Endothelial cell (in vitro differentiated cells): ENCODE measurements around the gene TPPP3. TPM values are rescaled to one million over a fixed set of nuclear protein-coding genes. Genes with fewer than 3 reads are reported as not detected.

Source experiments
- DNase-seq: peaks from one replicate; pipeline ENCODE4 v3.0.0; 2021; ENCODE audit warnings: low spot score
- H3K27ac Mint-ChIP-seq: one replicate; pipeline ENCODE4 v1.8.0; 2021; ENCODE audit warnings: mixed read lengths, inconsistent platforms; ENCODE audit not compliant: unreplicated experiment
- H3K27me3 Mint-ChIP-seq: one replicate; pipeline ENCODE4 v1.8.0; 2021; ENCODE audit warnings: mild to moderate bottlenecking, moderate library complexity, mixed read lengths, inconsistent platforms; ENCODE audit not compliant: unreplicated experiment
- H3K36me3 Mint-ChIP-seq: one replicate; pipeline ENCODE4 v1.8.0; 2021; ENCODE audit warnings: mild to moderate bottlenecking, low read depth, mixed read lengths, inconsistent platforms; ENCODE audit not compliant: unreplicated experiment
- H3K4me1 Mint-ChIP-seq: one replicate; pipeline ENCODE4 v1.8.0; 2021; ENCODE audit warnings: mild to moderate bottlenecking, mixed read lengths, inconsistent platforms; ENCODE audit not compliant: unreplicated experiment
- H3K4me3 Mint-ChIP-seq: one replicate; pipeline ENCODE4 v1.8.0; 2021; ENCODE audit warnings: mild to moderate bottlenecking, mixed read lengths, inconsistent platforms; ENCODE audit not compliant: unreplicated experiment
- H3K9me3 Mint-ChIP-seq: one replicate; pipeline ENCODE4 v1.8.0; 2021; ENCODE audit warnings: mixed read lengths, inconsistent platforms; ENCODE audit not compliant: unreplicated experiment
- total RNA-seq: library from RNA; stranded (reverse); fragmentation: NEBNext Ultra II Directional; extraction: Animal tissue kit (Norgen Biotek cat#: 25700); gene quantifications from one replicate; pipeline ENCODE4 v1.2.1, GENCODE V29; 2021; ENCODE audit not compliant: unreplicated experiment
- TF ChIP-seq, protein P1 (sequence below): fragments of 200-600 bp; sonication (generic); IDR thresholded peaks from one replicate; pipeline ENCODE4 v1.5.0; 2021; ENCODE audit warnings: antibody characterized with exemption; ENCODE audit not compliant: unreplicated experiment

TPPP3 gene
- total RNA-seq, 1 donor from 2014 or later = 1.1 TPM

DNA sequence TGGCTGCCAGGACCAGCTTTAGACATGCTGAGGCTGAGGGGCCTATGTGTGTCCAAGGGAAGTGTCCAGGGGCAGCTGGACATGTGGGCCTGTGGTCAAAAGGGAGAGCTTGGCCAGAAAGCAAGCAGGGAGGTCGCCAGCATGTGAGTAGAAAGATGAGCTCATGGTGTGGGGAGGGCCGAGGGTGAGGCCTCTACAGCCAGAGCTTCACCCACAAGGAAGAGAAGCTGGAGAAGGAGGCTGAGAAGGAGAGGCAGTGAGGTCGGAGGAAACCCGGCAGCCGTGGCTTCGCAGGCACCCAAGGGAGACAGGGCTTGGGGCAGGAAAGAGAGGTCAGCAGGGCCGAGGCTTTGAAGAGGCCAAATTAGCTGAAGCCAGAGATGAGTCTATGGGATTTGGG, 33.7 kb upstream of the TPPP3 start:
- Mint-ChIP-seq H3K27me3 (peaks cover 12% of the 10 kb centered on the region), H3K4me3 (no peak overlapping the region), H3K9me3 (no peaks in the 10 kb centered on the region), H3K36me3 (no peaks in the 10 kb centered on the region), H3K4me1 (peaks cover 16% of the 10 kb centered on the region), H3K27ac (no peak overlapping the region)
- TF ChIP-seq, protein P1, sequence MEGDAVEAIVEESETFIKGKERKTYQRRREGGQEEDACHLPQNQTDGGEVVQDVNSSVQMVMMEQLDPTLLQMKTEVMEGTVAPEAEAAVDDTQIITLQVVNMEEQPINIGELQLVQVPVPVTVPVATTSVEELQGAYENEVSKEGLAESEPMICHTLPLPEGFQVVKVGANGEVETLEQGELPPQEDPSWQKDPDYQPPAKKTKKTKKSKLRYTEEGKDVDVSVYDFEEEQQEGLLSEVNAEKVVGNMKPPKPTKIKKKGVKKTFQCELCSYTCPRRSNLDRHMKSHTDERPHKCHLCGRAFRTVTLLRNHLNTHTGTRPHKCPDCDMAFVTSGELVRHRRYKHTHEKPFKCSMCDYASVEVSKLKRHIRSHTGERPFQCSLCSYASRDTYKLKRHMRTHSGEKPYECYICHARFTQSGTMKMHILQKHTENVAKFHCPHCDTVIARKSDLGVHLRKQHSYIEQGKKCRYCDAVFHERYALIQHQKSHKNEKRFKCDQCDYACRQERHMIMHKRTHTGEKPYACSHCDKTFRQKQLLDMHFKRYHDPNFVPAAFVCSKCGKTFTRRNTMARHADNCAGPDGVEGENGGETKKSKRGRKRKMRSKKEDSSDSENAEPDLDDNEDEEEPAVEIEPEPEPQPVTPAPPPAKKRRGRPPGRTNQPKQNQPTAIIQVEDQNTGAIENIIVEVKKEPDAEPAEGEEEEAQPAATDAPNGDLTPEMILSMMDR = no peak
- no peak for DNase-seq

DNA sequence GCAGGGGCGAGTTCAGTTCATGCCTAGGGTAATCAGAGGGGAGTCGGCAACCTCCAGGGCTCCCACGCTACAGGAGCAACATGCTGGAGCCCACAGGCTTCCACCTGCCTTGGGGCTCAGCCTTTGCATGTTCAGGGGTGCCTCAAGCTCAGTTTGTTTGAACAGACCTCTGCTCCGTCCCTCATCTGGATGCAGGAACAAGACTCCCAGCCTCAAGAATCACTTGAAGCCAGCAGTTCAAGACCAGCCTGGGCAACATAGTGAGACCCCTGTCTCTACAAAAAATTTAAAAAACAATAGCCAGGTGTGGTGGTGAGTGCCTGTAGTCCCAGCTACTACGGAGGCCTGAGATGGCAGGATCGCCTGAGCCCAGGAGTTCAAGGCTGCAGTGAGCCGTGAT, 32.7 kb upstream of the TPPP3 start:
- no peak overlapping the region for H3K4me3 Mint-ChIP-seq
- TF ChIP-seq, protein P1 = no peak
- H3K36me3 Mint-ChIP-seq = no peaks in the 10 kb centered on the region
- no peak overlapping the region for H3K27ac Mint-ChIP-seq
- peaks cover 12% of the 10 kb centered on the region for H3K27me3 Mint-ChIP-seq
- DNase-seq = no peak
- no peaks in the 10 kb centered on the region for H3K9me3 Mint-ChIP-seq
- peaks cover 13% of the 10 kb centered on the region for H3K4me1 Mint-ChIP-seq

DNA sequence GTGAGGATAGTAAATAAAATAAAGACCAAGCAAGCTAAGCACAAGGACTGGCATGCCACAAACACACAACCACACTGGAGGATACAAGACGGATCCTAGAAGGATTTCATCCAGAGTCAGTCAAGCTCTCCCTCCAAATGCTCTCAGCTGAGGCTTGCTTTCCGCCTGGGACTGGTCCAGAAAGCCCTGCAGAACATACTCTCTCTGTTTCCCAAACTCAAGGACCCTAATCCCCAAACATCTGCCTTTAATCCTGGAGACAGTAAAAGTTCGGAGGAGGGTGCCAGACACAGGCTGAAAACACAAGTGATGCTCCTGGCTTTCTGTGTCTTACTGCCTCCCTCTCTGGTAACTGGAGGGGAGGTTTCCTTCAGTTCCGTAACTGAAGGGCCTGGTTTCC, 32.3 kb upstream of the TPPP3 start:
- no peaks in the 10 kb centered on the region for H3K36me3 Mint-ChIP-seq
- H3K4me3 Mint-ChIP-seq = no peak overlapping the region

DNA sequence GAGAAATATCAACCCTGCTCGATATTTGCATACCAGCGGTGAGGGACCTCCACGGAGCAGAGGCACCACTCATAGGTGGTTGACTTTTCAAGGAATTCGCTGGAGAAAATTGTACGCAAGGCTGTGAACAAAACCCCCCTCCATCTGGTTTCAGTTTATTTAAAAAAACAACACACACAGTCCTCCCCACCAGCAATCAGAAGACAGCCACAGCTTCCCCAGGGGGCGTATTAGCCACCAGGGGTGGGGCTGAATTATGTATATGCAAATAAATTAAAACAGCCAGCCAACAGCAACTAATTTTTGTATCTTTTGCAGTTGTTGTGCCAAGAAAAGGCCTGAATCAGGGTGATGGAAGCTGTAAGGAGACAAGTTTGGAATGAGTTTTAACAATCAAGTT, 31.8 kb upstream of the TPPP3 start:
- Mint-ChIP-seq H3K36me3 (no peaks in the 10 kb centered on the region), H3K4me3 (no peak overlapping the region), H3K27ac (no peak overlapping the region), H3K9me3 (no peaks in the 10 kb centered on the region), H3K27me3 (peaks cover 12% of the 10 kb centered on the region), H3K4me1 (peaks cover 11% of the 10 kb centered on the region)
- TF ChIP-seq, protein P1 = no peak
- no peak for DNase-seq

More for the DNA sequence above, 32.3 kb upstream of the TPPP3 start:
- no peaks in the 10 kb centered on the region for H3K9me3 Mint-ChIP-seq
- peaks cover 12% of the 10 kb centered on the region for H3K27me3 Mint-ChIP-seq
- H3K27ac Mint-ChIP-seq = no peak overlapping the region
- TF ChIP-seq, protein P1 = no peak
- no peak for DNase-seq
- H3K4me1 Mint-ChIP-seq = peaks cover 13% of the 10 kb centered on the region

DNA sequence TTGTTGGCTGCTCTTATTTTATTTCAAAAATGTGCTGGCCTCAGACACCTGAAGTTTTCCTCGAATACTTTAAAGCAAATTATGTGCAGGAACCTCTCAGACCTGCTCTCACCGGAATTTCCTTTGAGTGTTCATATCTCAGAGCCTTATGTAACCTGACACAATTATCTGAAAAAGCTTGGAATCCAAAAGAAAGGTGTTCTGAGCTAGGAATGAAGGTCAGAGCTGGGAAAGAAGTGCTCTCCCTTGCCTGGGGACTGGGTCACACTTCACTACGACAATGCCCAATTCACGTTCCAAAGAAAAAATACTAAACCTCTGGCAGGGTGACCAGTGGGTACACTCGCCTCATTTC, 30.9 kb upstream of the TPPP3 start:
- DNase-seq = no peak
- no peaks in the 10 kb centered on the region for H3K36me3 Mint-ChIP-seq
- peaks cover 13% of the 10 kb centered on the region for H3K27me3 Mint-ChIP-seq
- H3K4me1 Mint-ChIP-seq = peaks cover 9% of the 10 kb centered on the region
- H3K4me3 Mint-ChIP-seq = no peak overlapping the region
- H3K9me3 Mint-ChIP-seq = no peaks in the 10 kb centered on the region
- TF ChIP-seq, protein P1 = no peak
- H3K27ac Mint-ChIP-seq = no peak overlapping the region
